ENCODE data around the gene PAAF1.

GRCh38 chr11:73945396-73945795 lies 68.6 kb downstream of the PAAF1 start:
- TF ChIP-seq, protein P1, sequence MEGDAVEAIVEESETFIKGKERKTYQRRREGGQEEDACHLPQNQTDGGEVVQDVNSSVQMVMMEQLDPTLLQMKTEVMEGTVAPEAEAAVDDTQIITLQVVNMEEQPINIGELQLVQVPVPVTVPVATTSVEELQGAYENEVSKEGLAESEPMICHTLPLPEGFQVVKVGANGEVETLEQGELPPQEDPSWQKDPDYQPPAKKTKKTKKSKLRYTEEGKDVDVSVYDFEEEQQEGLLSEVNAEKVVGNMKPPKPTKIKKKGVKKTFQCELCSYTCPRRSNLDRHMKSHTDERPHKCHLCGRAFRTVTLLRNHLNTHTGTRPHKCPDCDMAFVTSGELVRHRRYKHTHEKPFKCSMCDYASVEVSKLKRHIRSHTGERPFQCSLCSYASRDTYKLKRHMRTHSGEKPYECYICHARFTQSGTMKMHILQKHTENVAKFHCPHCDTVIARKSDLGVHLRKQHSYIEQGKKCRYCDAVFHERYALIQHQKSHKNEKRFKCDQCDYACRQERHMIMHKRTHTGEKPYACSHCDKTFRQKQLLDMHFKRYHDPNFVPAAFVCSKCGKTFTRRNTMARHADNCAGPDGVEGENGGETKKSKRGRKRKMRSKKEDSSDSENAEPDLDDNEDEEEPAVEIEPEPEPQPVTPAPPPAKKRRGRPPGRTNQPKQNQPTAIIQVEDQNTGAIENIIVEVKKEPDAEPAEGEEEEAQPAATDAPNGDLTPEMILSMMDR (IDR thresholded peaks at IDR 0.05) = no peak
- TF ChIP-seq POLR2A (IDR thresholded peaks at IDR 0.05) = no peak

All from testis (tissue), 2 donors.